HG03025 (cell line): ENCODE measurements around the gene CDX2.
"Not testable (repeated sequence)": the region's sequence is repeated elsewhere in the genome, so short reads cannot be mapped to it uniquely, and the experiment has no call there.

Experiments used
- ATAC-seq: cut with Tn5 transposase; IDR thresholded peaks from one replicate; pipeline ENCODE4 v1.9.1; 2021; ENCODE audit warnings: mild to moderate bottlenecking, moderate library complexity; ENCODE audit not compliant: unreplicated experiment, low FRiP score

Gene CDX2, protein sequence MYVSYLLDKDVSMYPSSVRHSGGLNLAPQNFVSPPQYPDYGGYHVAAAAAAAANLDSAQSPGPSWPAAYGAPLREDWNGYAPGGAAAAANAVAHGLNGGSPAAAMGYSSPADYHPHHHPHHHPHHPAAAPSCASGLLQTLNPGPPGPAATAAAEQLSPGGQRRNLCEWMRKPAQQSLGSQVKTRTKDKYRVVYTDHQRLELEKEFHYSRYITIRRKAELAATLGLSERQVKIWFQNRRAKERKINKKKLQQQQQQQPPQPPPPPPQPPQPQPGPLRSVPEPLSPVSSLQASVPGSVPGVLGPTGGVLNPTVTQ

DNA sequence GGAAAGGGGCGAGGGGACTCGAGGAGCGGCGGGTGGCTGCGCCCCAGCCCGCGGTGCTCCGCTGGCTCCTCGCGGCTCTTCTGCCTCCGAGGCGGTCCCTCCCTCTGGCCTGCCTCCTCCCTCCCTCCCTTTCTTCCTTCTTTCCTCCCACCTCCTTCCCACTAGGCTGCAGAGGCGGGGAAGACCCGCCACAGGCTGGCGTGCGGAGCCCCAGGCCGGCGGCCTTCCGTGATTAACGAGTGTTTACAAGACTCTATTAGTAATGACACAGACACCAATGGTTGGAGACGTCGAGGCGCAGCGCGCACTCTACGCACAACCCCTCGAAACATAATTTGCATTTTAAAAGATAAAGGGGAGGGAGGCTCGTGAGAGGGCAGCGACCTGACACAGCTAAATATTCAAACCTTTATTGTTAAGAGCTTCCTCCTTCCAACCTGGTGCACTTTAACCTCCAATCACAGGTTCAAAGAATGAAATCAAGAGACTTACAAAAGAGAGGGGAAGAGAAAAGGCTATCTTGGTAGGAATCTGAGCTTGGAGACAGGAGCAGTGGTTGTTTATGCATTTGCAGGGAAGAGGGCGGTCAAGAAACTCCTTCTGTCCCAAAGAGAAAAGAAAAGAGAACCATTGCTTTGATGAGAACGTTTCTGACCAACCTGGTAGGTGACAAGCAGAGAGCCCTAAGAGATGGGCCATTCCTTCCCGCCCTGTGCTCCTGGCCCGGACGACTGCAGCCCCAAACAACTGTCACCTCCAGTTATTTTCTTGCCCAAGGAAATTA is at the start of gene CDX2:
Gene CDX2, minus strand, starts transcription at position 234 of the 784 bp plus-strand sequence. CDS start 309 bp downstream, outside the sequence.
- ATAC-seq: no peak

DNA sequence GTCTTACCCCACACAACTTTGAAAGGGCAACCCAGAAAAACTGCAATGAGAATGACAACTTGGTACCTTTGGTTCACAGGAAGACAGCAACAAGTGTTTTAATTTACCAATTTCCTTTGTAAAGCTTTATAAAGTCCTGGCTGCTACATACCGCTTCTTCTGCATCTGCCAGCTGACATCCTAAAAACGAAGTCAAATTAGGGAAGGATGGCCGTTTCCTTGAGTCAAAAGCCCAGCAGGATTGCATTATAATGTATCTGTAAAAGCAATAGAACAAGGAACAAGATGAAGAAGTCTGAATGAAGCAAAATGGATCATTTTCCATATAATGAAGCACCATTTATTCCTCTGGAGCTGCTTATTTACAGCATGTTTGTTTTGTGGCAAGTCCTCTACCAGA is 45.2 kb upstream of the CDX2 start:
- no peak for ATAC-seq

DNA sequence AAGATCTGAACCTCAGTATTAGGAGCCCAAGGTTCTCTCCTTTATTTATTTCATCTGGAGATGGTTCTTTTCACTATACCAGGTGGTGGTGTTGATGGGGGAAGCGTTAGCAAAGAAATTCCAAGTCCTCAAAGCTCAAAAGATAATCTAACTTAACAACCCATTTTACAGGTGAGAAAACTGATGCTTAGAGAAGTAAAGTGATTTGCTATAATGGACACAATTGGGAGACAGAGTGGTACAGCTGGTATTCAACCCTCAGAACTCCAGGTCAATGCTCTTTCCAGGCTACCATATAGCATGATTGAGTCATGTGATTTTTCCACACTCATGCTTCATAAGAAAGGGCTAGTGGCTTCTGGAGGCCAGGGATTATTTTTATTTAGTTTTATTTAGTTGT is 44.4 kb upstream of the CDX2 start:
- no peak for ATAC-seq

DNA sequence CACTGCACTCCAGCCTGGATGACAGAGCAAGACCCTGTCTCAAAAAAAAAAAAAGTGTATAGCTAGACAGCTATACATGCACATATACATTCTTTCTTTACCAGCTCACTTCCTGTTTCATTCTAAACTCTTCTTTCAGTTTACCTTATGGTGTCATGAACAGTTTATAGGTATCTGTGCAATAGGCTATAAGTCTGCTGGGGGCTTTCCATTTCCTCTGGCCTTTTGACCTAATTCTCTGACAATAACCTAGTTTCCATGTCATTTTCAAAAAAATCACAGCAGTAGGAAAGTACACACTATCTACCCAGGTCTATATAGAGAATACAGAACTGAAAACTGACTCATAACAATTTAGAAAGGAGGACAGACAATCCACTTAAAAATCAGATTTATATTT is 43.8 kb upstream of the CDX2 start:
- ATAC-seq: no peak

DNA sequence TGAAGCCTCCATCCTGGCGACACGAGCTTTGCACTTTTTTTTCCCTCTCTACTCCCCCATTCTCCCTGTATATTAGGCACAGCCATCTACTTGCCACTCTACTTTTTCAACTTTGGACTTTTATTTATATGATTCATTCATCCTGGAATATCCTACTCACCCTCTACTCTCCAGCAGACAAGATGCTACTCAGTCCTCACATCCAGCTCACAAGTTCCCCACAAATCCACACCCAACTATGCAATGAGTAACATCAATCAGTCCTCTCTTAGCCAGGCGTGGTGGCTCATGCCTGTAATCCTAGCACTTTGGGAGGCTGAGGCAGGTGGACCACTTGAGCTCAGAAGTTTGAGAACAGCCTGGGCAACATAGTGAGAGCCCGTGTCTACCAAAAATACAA is 43.3 kb upstream of the CDX2 start:
- ATAC-seq: no peak

DNA sequence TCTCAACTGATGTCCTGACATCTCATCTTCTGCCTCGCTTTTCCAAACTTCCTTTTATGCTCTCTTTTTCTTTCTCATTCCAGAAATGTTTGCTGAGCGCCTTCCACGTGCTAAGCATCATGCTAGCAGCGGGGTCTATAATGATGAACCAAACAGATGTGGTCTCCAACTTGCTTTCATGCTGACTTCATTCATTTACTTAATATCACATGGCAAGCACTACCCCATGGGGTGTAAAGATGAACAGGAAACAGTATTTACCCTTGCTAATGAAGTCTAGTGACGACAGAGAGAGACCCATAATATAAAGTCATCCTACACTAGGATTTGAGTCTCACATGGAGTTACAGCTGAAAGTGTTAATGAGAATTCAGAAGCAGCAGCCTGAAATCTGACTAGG is 40.9 kb upstream of the CDX2 start:
- no peak for ATAC-seq

DNA sequence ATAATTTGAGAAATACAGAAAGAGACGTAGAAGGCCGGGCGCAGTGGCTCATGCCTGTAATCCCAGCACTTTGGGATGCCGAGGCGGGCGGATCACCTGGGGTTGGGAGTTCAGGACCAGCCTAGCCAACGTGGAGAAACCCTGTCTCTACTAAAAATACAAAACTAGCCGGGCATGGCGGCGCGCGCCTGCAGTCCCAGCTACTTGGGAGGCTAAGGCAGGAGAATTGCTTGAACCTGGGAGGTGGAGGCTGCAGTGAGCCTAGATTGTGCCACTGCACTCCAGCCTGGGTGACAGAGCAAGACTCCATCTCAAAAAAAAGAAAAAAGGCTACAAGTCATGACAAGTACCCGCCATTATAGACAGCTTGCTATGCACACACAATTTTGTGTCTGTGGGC is 35.9 kb upstream of the CDX2 start:
- not testable (repeated sequence) for ATAC-seq

DNA sequence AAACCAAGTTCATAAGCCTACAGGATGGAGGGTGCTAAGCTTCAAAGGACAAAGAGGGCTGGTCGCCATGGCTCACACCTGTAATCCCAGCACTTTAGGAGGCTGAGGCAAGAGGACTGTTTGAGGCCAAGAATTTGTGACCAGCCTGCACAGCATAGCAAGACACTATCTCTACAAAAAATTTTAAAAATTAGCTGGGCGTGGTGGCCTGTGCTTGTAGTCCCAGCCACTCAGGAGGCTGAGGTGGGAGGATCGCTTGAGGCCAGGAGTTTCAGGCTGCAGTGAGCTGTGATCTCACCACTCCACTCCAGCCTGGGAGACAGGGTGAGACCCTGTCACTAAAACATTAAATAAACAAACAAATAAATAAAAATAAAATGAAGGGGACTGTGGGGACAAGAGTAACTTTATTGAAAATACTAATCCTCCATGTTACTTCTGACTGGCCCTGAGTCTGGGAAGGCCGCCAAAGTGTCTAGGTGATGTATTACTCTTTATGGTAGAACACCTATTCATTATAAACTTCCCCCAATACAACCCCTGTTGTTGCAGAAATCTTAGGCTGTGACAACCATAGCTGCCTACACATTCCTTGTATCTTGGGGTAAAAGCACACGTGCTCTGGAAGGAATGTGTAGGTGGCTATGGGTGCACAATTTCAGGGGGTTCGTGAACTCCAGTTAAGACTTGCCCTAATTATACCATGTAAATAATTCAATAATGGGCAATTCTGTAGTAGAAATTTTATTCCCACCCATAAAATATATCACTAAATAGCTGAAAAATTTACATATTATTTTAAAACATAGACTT is 34.0 kb upstream of the CDX2 start:
- ATAC-seq: no peak

DNA sequence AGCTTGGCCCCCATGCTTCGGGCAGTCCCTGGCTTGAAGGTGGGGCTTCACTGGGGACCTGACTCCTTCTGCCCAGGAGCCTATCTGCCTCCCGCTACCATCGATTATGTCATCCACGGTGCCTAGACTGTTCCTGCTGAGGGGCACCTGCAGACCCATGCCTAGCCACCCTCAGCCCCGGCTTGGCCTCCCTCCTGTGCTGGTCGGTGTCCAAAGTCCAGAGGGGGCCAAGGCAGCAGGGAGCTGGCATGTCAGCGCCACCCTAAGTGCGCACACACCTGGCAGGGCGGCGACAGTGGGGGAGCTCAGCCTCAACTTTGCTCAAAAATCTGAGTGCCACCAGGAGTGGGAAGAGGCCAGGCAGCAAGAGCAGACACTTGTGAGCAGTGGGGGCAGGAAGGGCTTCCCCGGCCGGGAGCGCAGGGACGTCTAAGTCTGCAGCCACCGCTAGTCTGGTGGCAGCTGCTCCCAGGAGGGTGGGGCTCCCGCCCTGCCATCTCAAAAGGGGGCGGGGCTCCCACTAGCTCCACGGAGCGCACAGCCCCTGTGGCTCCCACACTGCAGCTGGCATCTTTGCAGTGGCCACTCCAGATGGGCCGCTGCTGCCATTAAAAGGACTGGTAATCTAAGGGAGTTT is 32.8 kb upstream of the CDX2 start:
- no peak for ATAC-seq

DNA sequence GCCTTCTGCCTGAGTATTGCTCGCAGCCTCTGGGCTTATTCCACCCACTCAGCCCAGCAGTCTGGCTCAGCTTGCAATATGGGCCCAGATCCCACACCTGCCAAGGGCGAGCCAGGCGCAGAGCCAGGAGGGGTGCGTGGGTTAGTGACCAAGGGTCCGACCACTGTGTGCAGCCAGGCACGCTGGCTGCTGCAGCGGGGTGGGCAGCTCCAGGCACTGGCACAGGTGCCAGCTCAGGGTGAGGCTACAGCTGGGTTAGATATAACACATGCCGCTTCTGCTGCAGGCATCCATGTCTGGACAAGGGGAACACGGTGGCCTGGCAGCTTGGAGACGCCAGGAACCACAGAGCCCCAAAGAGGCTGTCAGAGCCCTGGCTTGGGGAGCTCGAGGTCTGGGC is 31.9 kb upstream of the CDX2 start:
- no peak for ATAC-seq

DNA sequence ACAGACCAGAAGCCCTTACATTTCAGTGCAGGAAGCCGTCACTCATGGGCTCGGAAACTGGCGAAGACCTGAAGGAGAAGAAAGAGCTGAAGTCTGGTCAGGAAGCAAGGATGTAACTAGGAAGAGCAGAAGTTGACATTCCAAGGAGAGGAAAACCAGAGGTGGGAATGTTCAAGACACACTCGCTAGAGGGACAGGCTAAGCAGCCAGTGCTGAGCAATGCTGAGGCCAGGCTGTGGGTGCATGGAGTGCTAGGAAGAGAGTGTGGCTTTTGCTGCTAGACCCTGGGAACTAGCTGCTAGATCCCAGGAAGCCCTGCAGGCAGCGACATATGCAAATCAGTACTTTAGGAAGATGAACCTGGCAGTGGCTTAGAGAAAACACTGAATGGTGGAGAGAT is 31.5 kb upstream of the CDX2 start:
- no peak for ATAC-seq

DNA sequence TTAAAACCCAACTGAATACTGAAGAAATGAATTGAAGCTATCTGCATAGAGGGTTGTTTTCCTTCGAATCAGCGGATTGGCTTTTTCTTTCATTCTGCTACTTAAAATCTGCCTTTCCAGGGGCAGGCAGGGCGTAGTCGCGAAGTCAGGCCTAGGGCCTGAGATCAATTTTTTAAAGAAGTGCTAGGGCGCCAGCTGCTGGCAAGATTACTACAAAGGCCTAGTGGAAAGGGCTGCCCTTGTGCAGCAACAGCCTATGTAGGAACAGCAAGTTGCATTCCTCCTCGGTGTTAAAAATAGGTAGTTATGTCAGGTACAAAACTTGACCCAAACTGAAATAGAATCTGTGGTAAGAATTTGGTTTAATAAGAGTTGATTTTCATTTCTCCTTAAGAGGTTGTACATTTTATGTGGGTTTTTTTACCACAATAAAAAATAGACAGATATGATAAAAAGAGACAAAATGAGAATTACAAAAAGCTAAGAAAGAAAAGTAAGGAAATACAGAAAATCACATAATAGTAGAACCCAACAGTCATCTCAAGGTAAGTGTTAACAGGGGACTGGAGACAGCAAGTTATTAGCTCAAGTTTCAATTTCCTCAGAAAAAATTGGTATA is 28.9 kb upstream of the CDX2 start:
- ATAC-seq: no peak

DNA sequence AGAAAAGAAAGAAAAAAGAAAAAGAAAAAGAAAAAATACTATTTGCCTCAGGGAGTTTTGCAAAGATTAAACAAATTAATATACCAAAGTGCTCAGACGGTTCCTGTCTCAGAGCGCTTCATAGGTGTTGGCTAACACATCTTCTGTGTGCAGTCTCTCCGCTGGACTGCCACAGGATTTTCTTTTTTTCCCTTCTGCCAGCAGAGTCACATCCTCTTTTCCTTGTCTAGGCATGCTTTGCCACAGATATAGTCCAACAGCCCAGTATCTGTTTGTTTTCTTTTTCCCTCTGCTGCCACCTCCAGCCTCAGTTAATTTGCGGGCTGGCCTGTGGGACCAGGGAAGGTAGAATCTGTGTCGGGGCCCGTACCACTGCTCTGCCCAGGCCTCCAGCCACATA is 22.8 kb upstream of the CDX2 start:
- ATAC-seq: no peak

DNA sequence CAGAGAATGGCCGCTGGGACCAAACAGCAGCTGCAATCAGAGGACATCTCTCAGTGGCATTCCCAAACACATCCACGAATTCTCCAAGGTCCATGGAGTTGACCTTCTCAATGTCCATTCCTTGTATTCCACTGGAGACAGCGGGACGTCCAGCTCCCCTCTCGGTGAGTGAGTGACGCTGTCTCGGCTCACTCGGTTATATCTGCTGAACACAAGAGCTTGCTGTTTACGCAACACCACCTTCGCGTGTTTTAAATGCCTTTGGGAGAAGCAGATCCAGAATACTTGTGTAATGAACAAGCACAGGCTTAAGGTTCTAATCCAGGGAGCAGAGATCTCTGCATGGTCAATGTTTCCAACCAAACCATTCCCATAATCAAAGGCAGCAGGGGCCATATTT is 19.4 kb upstream of the CDX2 start, which contains the start of gene URAD:
Gene URAD, minus strand, starts transcription at position 174 of the 400 bp plus-strand sequence. Its CDS starts 56 bp downstream, at position 118.
- ATAC-seq: no peak

DNA sequence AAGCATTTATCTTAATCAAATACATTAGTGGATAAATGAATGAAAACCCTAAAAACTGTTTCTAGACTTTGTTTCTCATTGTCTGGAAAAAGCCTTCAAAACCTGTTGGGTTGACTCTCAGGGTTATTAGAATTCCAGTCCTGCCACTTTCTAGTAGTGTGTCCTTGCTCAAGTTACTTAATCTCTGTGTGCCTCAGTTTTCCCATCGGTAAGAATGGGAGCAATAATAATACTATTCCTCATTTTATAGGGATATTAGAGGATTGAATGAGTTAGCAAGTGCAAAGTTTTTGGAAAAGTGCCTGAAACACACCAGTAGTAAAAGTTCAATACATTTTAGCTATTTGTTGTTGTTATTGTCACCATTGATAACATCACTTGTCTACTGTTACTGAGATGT is 16.5 kb upstream of the CDX2 start:
- ATAC-seq: no peak

DNA sequence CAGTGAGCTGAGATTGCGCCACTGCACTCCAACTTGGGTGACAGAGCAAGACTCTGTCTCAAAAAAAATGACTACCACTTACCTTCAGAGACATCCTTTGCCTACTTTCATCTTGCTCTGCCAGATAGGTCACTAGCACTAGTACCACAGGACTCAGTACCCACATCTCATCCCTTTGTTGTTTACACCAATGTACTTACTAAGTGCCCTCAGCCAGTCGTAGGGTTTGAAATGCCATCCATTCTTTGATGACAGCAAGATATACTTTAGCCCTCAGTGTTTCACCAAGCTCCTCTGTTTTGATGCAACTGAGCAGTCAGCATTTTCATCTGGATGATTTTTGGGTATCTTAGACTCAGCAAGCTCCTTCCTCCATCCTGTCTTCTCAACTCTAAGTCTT is 13.2 kb upstream of the CDX2 start:
- no peak for ATAC-seq

DNA sequence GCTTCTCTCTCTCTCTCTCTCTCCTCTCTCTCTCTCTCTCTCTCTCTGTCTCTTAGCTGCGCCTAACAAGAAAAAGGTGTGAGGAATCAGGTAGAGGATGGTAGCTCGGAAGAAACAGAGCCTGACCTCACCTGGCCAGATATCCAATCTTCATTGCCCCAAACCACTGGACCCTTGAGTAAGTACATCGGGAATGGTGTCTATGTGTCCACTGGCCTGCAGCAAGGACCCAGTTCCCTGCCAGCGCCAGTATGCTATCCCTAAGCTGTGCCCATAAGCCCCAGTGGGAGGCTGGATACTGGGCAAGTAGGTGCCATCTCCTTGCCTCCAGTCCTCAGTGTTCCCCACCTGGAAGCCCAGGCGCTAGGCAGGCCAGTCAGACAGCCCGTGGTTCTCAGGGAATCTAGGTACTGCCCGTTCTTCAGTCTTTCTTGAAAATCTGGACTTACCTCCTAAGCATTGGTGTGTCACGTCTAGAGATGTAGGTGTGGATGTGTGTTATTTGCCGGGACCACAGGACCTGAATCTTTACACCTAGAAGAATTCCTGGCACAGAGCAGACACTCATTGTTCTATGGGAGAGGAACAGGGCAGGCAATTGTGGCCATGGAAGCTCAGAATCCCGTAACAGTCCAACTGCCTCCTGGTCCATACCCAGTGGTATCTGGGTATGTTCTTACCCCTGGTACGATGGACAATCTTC is 12.0 kb upstream of the CDX2 start:
- ATAC-seq: no peak

DNA sequence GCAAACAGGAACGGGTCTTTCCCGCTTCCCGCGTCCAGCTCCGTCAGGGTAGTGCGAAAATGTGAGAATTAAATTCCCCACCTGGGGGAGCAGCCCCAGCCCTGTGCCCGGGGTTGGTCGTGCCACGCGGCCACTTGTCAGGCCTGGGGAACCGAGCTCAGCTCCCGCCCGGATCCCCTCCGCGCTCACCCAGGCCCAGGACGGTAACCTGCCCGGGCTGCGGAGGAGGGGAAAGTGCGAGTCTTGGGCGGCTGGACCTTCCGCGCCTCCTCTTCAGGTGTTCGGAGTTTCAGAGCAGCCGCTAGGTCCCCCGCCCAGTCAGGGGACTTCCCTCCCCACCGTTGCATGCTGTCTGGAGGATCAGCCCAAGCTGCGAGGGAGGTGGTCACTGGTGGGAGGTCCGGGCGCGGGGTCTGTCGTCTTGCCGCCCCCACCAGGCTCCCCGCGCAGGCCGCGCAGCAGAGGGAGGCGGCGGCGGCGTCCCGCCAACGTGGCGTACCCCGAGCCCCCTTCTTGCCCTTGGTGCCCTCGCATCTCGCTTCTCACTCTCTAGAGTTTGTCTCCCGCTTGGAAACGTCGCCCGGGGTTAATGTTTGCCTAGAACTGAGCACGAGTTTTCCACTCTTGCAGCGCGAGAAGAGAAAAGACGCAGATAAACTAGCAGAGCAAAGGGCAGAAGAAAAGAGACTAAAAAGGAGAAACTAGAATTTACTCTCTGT is 11.3 kb upstream of the CDX2 start:
- ATAC-seq: no peak

DNA sequence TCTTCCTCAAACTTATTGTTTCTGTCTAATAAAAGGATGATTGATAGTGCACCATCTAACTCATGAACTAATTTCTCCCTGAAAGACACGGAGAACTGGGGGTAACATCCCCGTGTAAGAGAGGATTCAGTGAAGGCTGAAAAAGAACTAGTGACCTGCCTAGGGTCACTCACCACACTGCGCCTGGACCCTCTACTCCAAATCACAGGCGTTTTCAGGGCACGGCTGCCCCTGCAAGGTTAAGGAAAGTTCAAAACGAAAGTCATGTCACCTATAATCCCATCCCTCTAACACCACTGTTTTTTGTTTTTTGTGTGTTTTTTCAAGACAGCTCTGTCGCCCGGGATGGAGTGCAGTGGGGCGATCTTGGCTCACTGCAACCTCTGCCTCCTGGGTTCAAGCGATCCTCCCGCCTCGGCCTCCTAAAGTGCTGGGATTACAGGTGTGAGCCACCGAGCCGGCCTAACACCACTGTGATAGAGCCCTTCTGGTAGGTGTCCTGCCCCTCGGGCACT is 10.7 kb upstream of the CDX2 start:
- no peak for ATAC-seq
